ENCODE measurements around the gene FBLN5. TPM values are rescaled to one million over a fixed set of nuclear protein-coding genes. Genes with fewer than 3 reads are reported as not detected.

Gene FBLN5
- total and polyA plus RNA-seq, 9 of the 15 experiments (the other 6 are each of a cell fraction or from before 2014, with no cell fraction given): 0.11 to 0.22 TPM; not detected in 7

GRCh38 chr14:91987192-91987591, 39.7 kb upstream of the FBLN5 start:
- no peaks in the 10 kb centered on the region for H3K9me1 ChIP-seq (ENCODE audit: control insufficient read depth, insufficient read depth, low read length)
- in situ Hi-C loops (cut with MboI): no loop called here

More at GRCh38 chr14:91987192-91987591, 39.7 kb upstream of the FBLN5 start:
- peaks cover 59% of the 10 kb centered on the region for H3K36me3 ChIP-seq (ENCODE audit: control insufficient read depth, insufficient read depth, low read length)
- H3K4me1 ChIP-seq (replicated peaks in 1 of 2; ENCODE audit: control insufficient read depth in 2 of 2, insufficient read depth in 2 of 2, low read length in 2 of 2): no peaks in the 10 kb centered on the region
- ChIA-PET CTCF (ENCODE audit: low intra/inter-chr PET ratio) (no interaction called here), POLR2A (no interaction called here)
- 100% methylated on average over 3 of the region's 3 CpGs for WGBS (ENCODE audit: insufficient coverage, low coverage, missing lambda C conversion rate)
- TF ChIP-seq DMBX1 (CRISPR knock-in tag; IDR thresholded peaks at IDR 0.05; ENCODE audit: borderline replicate concordance) (no peak), RFX7 (CRISPR knock-in tag; IDR thresholded peaks at IDR 0.05) (no peak), MTA1 (IDR thresholded peaks at IDR 0.05; ENCODE audit: borderline replicate concordance) (no peak), MTA2 (IDR thresholded peaks at IDR 0.05; ENCODE audit: low read depth) (no peak), GATAD2B (IDR thresholded peaks at IDR 0.05; ENCODE audit: borderline replicate concordance) (no peak), ETS2 (tag; IDR thresholded peaks at IDR 0.05; ENCODE audit: borderline replicate concordance, poor library complexity, severe bottlenecking) (no peak), GTF2F1 (IDR thresholded peaks at IDR 0.05; ENCODE audit: low read depth, low read length) (no peak), BCOR (IDR thresholded peaks at IDR 0.05) (no peak), MNT (conservative IDR thresholded peaks at IDR 0.05) (no peak), NFRKB (IDR thresholded peaks at IDR 0.05; ENCODE audit: low read depth) (no peak), ELK1 (CRISPR knock-in tag; IDR thresholded peaks at IDR 0.05) (no peak), ZNF668 (CRISPR knock-in tag; IDR thresholded peaks at IDR 0.05) (no peak), ATF7 (IDR thresholded peaks at IDR 0.05) (no peak), BDP1 (IDR thresholded peaks at IDR 0.05; ENCODE audit: insufficient read depth, insufficient read length) (no peak)
- TF ChIP-seq, protein P1, sequence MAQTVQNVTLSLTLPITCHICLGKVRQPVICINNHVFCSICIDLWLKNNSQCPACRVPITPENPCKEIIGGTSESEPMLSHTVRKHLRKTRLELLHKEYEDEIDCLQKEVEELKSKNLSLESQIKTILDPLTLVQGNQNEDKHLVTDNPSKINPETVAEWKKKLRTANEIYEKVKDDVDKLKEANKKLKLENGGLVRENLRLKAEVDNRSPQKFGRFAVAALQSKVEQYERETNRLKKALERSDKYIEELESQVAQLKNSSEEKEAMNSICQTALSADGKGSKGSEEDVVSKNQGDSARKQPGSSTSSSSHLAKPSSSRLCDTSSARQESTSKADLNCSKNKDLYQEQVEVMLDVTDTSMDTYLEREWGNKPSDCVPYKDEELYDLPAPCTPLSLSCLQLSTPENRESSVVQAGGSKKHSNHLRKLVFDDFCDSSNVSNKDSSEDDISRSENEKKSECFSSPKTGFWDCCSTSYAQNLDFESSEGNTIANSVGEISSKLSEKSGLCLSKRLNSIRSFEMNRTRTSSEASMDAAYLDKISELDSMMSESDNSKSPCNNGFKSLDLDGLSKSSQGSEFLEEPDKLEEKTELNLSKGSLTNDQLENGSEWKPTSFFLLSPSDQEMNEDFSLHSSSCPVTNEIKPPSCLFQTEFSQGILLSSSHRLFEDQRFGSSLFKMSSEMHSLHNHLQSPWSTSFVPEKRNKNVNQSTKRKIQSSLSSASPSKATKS (CRISPR knock-in tag; IDR thresholded peaks at IDR 0.05): no peak
- TF ChIP-seq, protein P2, sequence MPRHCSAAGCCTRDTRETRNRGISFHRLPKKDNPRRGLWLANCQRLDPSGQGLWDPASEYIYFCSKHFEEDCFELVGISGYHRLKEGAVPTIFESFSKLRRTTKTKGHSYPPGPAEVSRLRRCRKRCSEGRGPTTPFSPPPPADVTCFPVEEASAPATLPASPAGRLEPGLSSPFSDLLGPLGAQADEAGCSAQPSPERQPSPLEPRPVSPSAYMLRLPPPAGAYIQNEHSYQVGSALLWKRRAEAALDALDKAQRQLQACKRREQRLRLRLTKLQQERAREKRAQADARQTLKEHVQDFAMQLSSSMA (CRISPR knock-in tag; IDR thresholded peaks at IDR 0.05): no peak
- no peak overlapping the region for H2AFZ ChIP-seq (ENCODE audit: low read depth, low read length)
- H3K79me2 ChIP-seq (ENCODE audit: control insufficient read depth, insufficient read depth, low read length): no peaks in the 10 kb centered on the region
- no peak for FAIRE-seq
- no TSS peak for BruUV-seq (replicated peaks)
- no peak overlapping the region for H3K4me2 ChIP-seq (ENCODE audit: insufficient read depth, low read length)
- no peaks in the 10 kb centered on the region for H3K27me3 ChIP-seq (ENCODE audit: control insufficient read depth in 2 of 2, insufficient read depth in 2 of 2, low read length in 2 of 2)
- H3K9ac ChIP-seq (ENCODE audit: insufficient read depth in 1 of 2, low read depth in 2 of 2, low read length in 2 of 2): no peak overlapping the region
- DNase-seq (ENCODE audit: extremely low read depth in 1 of 4, low spot score in 3 of 4): no peak
- H3K27ac ChIP-seq (ENCODE audit: extremely low read depth, low read depth, low read length): no peak overlapping the region
- intact Hi-C loops (cut with micrococcal nuclease): no loop called here
- H4K20me1 ChIP-seq (replicated peaks; ENCODE audit: control insufficient read depth, insufficient read depth, low read length): no peaks in the 10 kb centered on the region
- H3K9me3 ChIP-seq (replicated peaks; ENCODE audit: control insufficient read depth, insufficient read depth, low read depth, low read length): no peaks in the 10 kb centered on the region
- no peak for ATAC-seq
- no peak overlapping the region for H3K4me3 ChIP-seq

Data from K562 (cell line).